Keratinocyte (primary cell): ENCODE data around the gene PODN. TPM values are rescaled to one million over a fixed set of nuclear protein-coding genes. Genes with fewer than 3 reads are reported as not detected.

ENCODE experiments used
- DNase-seq: peaks from one replicate; pipeline ENCODE4 v3.0.0-alpha.2; 2011; ENCODE audit warnings: low read depth, missing footprints, low spot score
- FAIRE-seq: peaks from 2 replicates; lab custom pipeline; 2011; peaks lifted over from hg19 to GRCh38; lab: Jason Lieb, UNC
- H2AFZ ChIP-seq: 2 replicates; pipeline ENCODE4 v1.6.0; 2012; ENCODE audit warnings: low read length, control low read depth, inconsistent platforms; ENCODE audit not compliant: control insufficient read depth
- H3K27ac ChIP-seq: 2 replicates; pipeline ENCODE4 v1.5.1; 2011; ENCODE audit warnings: low read length; ENCODE audit not compliant: control insufficient read depth, insufficient read depth
- H3K27me3 ChIP-seq: 3 replicates; pipeline ENCODE4 v1.6.0; 2011; ENCODE audit warnings: low read length; ENCODE audit not compliant: control insufficient read depth, insufficient read depth; ENCODE audit errors: extremely low read depth
- H3K36me3 ChIP-seq, 2 experiments: 2 replicates in 1 of 2; 3 replicates in 1 of 2; pipeline ENCODE4 v1.5.1; 2011; ENCODE audit warnings: low read length in 2 of 2, mild to moderate bottlenecking in 1 of 2; ENCODE audit not compliant: control insufficient read depth in 2 of 2, insufficient read depth in 2 of 2; ENCODE audit errors: extremely low read depth in 1 of 2
- H3K4me1 ChIP-seq: 3 replicates; pipeline ENCODE4 v1.5.1; 2011; ENCODE audit warnings: low read length; ENCODE audit not compliant: control insufficient read depth, insufficient read depth; ENCODE audit errors: extremely low read depth
- H3K4me2 ChIP-seq: 3 replicates; pipeline ENCODE4 v1.6.0; 2011; ENCODE audit warnings: low read depth, low read length; ENCODE audit not compliant: control insufficient read depth, insufficient read depth; ENCODE audit errors: extremely low read depth
- H3K4me3 ChIP-seq, 3 experiments: fragments of 200-600 bp in 1 of 3; sonication (generic) in 1 of 3; 2 replicates in 2 of 3; 3 replicates in 1 of 3; pipeline ENCODE4 v1.5.1; 2011 to 2016; ENCODE audit warnings: low read length in 3 of 3, mild to moderate bottlenecking in 3 of 3, control low read depth in 2 of 3, inconsistent platforms in 1 of 3, low read depth in 1 of 3, mixed read lengths in 1 of 3, mixed run types in 1 of 3, moderate library complexity in 1 of 3; ENCODE audit not compliant: control insufficient read depth in 2 of 3, insufficient read depth in 2 of 3; ENCODE audit errors: extremely low read depth in 1 of 3
- H3K79me2 ChIP-seq: 2 replicates; pipeline ENCODE4 v1.6.0; 2012; ENCODE audit warnings: low read length; ENCODE audit not compliant: control insufficient read depth, insufficient read depth
- H3K9ac ChIP-seq: 3 replicates; pipeline ENCODE4 v1.6.0; 2011; ENCODE audit warnings: low read length; ENCODE audit not compliant: control insufficient read depth, insufficient read depth; ENCODE audit errors: extremely low read depth
- H3K9me1 ChIP-seq: 3 replicates; pipeline ENCODE4 v1.6.0; 2011; ENCODE audit warnings: low read length; ENCODE audit not compliant: control insufficient read depth, insufficient read depth; ENCODE audit errors: extremely low read depth
- H3K9me3 ChIP-seq: 2 replicates; pipeline ENCODE4 v1.5.1; 2012; ENCODE audit warnings: low read depth, low read length; ENCODE audit not compliant: control insufficient read depth
- H4K20me1 ChIP-seq: 3 replicates; pipeline ENCODE4 v1.6.0; 2011; ENCODE audit warnings: low read length; ENCODE audit not compliant: control insufficient read depth, insufficient read depth; ENCODE audit errors: extremely low read depth
- CTCF ChIP-seq, 3 experiments: IDR thresholded peaks in 1 of 3; conservative IDR thresholded peaks in 1 of 3; optimal IDR thresholded peaks in 1 of 3; 2 replicates in 2 of 3; 3 replicates in 1 of 3; pipeline versions ENCODE3 to v1.5.1; 2011; ENCODE audit warnings: low read length in 3 of 3, mild to moderate bottlenecking in 3 of 3, moderate library complexity in 2 of 3, control low read depth in 1 of 3, inconsistent platforms in 1 of 3; ENCODE audit not compliant: insufficient read depth in 2 of 3; ENCODE audit errors: extremely low read depth in 1 of 3
- EZH2 ChIP-seq: IDR thresholded peaks from one replicate; pipeline ENCODE4 v1.6.1; 2012; ENCODE audit warnings: inconsistent platforms, mild to moderate bottlenecking, low read length, moderate library complexity
- dilution Hi-C: fragments of 300-500 bp; cut with MboI; formaldehyde crosslinking; loops from one replicate; pipeline ENCODE4 v1.7.0; 2020; ENCODE audit warnings: low sequenced_read_pairs; ENCODE audit not compliant: extremely low pct_ligation_motif_present
- polyA plus RNA-seq, 5 experiments: library from polyadenylated mRNA; depleted of rRNA in 3 of 5; stranded (reverse) in 3 of 5; stranded (forward) in 1 of 5; unstranded in 1 of 5; fragments of >200 nt; gene quantifications; 1 replicate in 1 of 5; 2 replicates in 3 of 5; 3 replicates in 1 of 5; pipeline versions ENCODE4 v1.2.1 to v1.2.3, GENCODE V29; 2011 to 2012; ENCODE audit warnings: missing spikeins in 2 of 5, low read depth in 1 of 5, low replicate concordance in 1 of 5

The PODN gene
- polyA plus RNA-seq, 1 donor (not counting 4 experiments of a cell fraction or from before 2014, with no cell fraction given): not detected

DNA sequence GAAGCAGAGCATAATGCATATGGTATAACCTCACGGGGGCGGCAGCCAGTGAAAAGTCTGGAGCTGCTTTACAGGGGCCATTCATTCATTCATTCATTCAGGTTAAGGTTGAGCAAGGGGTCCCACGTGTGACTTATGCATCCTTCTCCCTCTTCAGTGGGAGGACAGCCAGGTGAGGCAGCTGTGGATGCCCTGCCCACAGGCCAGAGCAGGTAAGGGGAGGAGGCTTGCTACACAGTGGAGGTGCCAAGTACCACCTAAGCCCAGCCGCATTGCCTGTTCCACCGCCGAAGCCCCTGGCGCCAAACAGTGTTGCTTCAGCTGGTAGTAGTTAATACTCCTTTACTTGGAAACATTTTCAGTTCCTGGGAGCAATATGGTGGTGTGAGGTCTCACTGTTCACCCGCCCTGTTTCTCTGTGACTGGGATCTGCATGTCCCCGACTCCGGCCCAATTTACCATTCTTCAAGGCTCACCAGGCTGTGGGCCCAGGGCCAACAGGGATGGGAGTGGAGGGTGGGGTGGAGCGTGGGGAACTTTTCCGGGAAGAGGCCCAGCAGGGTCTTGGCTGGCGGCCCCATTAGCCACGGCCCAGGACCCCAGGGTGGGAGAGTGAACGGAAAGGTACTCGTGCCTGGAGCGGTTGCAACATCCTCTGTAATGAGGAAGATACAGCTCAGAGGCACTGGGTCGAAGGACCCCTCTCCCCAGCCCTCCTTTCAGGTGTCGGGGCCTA, 722 bp upstream of the PODN start:
- FAIRE-seq: no peak
- no peak for DNase-seq
- Histone ChIP-seq H4K20me1 (no peaks in the 10 kb centered on the region), H3K27ac (no peak overlapping the region), H3K27me3 (peaks cover 53% of the 10 kb centered on the region), H3K9me3 (no peaks in the 10 kb centered on the region), H3K36me3 (no peaks in the 10 kb centered on the region), H3K4me3 (no peak overlapping the region), H3K9me1 (no peaks in the 10 kb centered on the region), H3K4me1 (no peaks in the 10 kb centered on the region), H3K79me2 (no peaks in the 10 kb centered on the region), H3K4me2 (no peak overlapping the region), H3K9ac (no peak overlapping the region), H2AFZ (no peak overlapping the region)
- TF ChIP-seq CTCF (optimal IDR thresholded peaks at IDR 0.05 in 1 of 3, IDR thresholded peaks at IDR 0.05 in 1 of 3, conservative IDR thresholded peaks at IDR 0.05 in 1 of 3; ENCODE audit: extremely low read depth in 1 of 3, insufficient read depth in 2 of 3, low read length in 3 of 3) (no peak), EZH2 (peak; percentile 87)
- dilution Hi-C loops: no loop called here

DNA sequence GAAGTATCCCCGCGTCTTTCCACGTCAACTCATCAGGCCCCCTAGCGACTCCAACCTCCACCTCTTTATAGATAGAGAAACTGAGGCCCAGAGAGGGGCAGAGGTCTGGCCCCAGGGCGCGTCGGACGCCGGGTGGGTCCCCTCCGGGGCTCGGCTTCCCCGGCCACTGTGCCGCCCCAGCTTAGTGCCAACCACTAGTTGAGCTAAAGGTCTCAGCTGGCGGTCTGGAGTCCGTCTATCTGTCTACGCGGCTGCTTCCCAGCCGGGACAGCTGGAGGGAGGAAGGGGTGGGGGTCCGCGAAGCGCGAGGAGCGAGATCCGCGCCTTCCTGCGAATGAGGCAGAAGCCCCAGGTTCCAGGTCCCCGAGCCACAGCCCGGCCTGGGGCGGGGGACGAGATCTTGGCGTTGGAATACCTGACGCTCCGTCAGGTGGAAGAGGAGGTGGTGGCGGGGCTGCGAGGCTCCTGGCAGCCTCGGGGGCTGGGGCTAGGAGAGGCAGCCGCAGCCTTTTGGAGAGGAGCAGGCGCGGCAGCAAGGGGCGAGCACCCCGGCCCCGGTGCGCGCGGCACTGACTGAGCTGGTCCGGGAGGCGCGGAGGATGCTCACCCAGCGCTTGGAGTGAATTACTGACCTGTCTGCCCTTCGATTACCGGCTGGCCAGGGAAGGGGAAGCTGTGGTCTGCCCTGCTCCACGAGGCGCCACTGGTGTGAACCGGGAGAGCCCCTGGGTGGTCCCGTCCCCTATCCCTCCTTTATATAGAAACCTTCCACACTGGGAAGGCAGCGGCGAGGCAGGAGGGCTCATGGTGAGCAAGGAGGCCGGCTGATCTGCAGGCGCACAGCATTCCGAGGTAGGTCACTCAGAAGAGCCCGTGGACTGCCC, 937 bp downstream of the PODN start:
- peak; percentile 96 for TF ChIP-seq EZH2
- TF ChIP-seq CTCF (optimal IDR thresholded peaks at IDR 0.05 in 1 of 3, IDR thresholded peaks at IDR 0.05 in 1 of 3, conservative IDR thresholded peaks at IDR 0.05 in 1 of 3; ENCODE audit: extremely low read depth in 1 of 3, insufficient read depth in 2 of 3, low read length in 3 of 3): no peak
- H3K9me3 ChIP-seq: no peaks in the 10 kb centered on the region
- H3K36me3 ChIP-seq: no peaks in the 10 kb centered on the region
- no peaks in the 10 kb centered on the region for H4K20me1 ChIP-seq
- H3K27ac ChIP-seq: no peak overlapping the region
- H3K27me3 ChIP-seq: peaks cover 53% of the 10 kb centered on the region
- H3K9me1 ChIP-seq: no peaks in the 10 kb centered on the region
- H3K4me3 ChIP-seq: no peak overlapping the region
- H3K9ac ChIP-seq: no peak overlapping the region
- H2AFZ ChIP-seq: no peak overlapping the region
- DNase-seq: no peak
- H3K4me2 ChIP-seq: no peak overlapping the region
- dilution Hi-C loops: no loop called here
- no peak for FAIRE-seq
- no peaks in the 10 kb centered on the region for H3K4me1 ChIP-seq
- no peaks in the 10 kb centered on the region for H3K79me2 ChIP-seq
